GM12865 (cell line): Measurements from ENCODE around the gene C1orf226.

Source experiments
- DNase-seq: peaks from one replicate; pipeline ENCODE4 v3.0.0; 2010; ENCODE audit warnings: low read depth
- H3K4me3 ChIP-seq: 2 replicates; pipeline ENCODE4 v1.5.1; 2011; ENCODE audit warnings: mild to moderate bottlenecking, low read depth, low read length, control low read depth
- TF ChIP-seq, protein P1 (sequence below): IDR thresholded peaks from 2 replicates; pipeline ENCODE4 v1.5.1; 2011; ENCODE audit warnings: low read length, control low read depth, low read depth, inconsistent platforms; ENCODE audit not compliant: insufficient read depth; ENCODE audit errors: missing control alignments

The C1orf226 gene

DNA sequence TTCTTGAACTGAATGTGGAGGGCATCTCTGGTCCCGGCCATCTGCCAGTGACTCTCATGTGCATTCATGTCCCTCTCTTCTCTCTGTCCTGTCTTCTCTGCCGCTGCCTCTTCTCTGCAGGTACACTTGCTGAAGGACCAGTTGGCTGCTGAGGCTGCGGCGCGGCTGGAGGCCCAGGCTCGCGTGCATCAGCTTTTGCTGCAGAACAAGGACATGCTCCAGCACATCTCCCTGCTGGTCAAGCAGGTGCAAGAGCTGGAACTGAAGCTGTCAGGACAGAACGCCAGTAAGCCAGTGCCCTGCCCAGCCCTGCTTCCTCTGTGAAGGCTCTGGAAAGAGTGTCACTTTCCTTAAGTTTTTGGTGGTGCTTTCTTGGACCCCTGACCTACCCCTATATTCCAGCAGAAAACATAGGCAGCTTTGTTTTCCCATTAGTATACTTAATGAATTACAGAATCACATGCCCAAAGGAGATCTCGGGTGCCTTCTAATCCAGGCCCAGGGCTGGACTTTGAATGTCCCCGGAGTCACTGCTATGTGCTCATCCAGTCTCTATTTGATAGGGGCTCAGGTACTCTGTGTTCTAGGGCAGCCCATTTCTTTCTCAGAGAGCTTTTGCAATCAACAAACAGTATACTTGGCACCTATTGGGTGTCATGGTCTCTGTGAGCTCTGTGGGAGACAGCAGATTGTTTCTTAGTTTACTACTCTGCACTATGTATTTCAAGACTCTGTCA is 16.1 kb upstream of the C1orf226 start:
- DNase-seq, result no peak
- no peak overlapping the region for H3K4me3 ChIP-seq
- TF ChIP-seq, protein P1, sequence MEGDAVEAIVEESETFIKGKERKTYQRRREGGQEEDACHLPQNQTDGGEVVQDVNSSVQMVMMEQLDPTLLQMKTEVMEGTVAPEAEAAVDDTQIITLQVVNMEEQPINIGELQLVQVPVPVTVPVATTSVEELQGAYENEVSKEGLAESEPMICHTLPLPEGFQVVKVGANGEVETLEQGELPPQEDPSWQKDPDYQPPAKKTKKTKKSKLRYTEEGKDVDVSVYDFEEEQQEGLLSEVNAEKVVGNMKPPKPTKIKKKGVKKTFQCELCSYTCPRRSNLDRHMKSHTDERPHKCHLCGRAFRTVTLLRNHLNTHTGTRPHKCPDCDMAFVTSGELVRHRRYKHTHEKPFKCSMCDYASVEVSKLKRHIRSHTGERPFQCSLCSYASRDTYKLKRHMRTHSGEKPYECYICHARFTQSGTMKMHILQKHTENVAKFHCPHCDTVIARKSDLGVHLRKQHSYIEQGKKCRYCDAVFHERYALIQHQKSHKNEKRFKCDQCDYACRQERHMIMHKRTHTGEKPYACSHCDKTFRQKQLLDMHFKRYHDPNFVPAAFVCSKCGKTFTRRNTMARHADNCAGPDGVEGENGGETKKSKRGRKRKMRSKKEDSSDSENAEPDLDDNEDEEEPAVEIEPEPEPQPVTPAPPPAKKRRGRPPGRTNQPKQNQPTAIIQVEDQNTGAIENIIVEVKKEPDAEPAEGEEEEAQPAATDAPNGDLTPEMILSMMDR, result no peak

DNA sequence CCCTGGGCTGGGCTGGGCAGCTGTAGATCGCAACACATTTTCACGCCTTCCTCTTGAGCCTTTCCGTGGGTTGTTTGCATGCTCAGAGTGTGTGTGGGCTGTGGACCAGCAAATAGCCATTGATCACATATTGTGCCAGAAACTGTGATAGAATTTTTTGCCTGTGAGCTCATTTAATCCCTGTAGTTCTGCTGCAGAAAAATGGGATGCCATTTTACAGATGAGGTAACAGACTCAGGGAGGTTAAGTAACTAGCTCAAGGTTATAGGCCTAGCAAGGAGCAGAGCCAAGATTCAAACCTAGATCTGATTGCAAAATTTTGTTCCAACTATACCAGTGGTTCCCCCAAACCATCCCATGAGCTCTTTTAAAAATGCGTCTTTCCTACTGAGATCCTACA is 15.4 kb upstream of the C1orf226 start:
- H3K4me3 ChIP-seq, result no peak overlapping the region
- no peak for DNase-seq
- TF ChIP-seq, protein P1, result no peak

DNA sequence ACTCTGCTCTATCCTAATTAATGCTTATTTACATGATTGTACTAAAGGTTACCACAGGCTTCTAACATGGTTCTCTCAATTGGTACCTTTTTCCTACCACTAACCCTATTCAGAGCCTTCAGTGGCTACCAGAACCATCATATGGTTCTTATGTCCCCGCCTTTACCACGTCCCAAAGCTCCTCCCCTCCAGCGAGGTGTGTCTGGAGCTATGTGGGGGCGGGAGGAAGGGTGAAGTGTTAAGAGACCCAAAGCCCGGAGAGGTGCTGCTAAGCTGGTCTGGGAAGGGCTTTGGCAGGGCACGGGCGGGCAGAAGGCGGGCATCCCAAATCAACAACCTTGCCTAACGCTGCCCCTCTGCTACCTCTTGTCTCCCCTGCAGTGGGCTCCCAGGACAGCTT is 14.9 kb upstream of the C1orf226 start:
- TF ChIP-seq, protein P1, result no peak
- no peak for DNase-seq
- H3K4me3 ChIP-seq, result no peak overlapping the region

DNA sequence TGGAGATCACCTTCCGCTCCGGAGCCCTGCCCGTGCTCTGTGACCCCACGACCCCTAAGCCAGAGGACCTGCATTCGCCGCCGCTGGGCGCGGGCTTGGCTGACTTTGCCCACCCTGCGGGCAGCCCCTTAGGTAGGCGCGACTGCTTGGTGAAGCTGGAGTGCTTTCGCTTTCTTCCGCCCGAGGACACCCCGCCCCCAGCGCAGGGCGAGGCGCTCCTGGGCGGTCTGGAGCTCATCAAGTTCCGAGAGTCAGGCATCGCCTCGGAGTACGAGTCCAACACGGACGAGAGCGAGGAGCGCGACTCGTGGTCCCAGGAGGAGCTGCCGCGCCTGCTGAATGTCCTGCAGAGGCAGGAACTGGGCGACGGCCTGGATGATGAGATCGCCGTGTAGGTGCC is 14.5 kb upstream of the C1orf226 start:
- H3K4me3 ChIP-seq, result no peak overlapping the region
- no peak for DNase-seq

GRCh38 chr1:162367772-162368171 is 13.8 kb upstream of the C1orf226 start:
- H3K4me3 ChIP-seq, result no peak overlapping the region
- TF ChIP-seq, protein P1, result no peak
- DNase-seq, result no peak

More for the DNA sequence above, 14.5 kb upstream of the C1orf226 start:
- TF ChIP-seq, protein P1, result no peak

DNA sequence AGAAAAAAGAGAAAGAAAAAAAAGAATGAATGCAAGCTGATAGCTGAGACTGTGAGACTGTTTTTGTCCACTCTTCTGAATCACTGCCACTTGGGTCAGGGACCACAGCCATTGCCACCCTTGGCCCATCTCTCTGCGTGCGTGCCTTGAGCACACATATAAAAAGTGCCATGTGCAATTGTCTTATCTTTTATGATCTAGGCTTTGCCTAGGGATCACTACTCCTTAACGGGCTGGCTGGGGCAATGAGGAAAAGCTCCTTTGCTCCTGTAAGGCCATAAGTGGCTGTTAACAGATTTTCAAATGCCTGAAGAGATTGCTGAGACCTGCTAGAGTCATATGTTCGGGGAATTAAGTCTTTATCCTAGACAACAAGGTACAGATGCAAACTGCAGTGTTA is 13.1 kb upstream of the C1orf226 start:
- H3K4me3 ChIP-seq, result no peak overlapping the region
- TF ChIP-seq, protein P1, result no peak
- no peak for DNase-seq

DNA sequence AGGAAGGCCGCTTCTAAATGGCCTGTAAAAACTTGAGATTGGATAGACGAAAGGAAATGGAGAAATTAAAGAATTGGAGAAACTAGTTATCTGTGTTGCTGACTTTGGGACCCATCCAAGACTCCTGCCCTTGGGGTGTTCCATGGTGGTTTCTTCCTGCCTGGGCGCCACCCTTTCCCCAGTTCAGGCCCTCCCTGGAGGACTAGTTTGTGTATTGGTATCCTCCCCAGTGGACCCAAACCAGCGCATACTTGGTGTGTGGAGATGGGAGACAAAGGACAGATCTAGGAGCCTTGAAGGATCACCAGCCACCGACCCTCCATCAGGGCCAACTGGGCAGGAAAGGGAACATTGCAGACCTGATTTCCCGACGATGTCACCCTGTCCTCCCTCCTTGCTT is 12.0 kb upstream of the C1orf226 start:
- no peak for DNase-seq
- TF ChIP-seq, protein P1, result no peak
- H3K4me3 ChIP-seq, result no peak overlapping the region
